HG03045 (cell line): ENCODE results near the gene FAM20C.

Source experiments
- ATAC-seq: cut with Tn5 transposase; IDR thresholded peaks from one replicate; pipeline ENCODE4 v1.9.1; 2021; ENCODE audit warnings: mild to moderate bottlenecking, moderate library complexity; ENCODE audit not compliant: unreplicated experiment

Gene FAM20C

DNA sequence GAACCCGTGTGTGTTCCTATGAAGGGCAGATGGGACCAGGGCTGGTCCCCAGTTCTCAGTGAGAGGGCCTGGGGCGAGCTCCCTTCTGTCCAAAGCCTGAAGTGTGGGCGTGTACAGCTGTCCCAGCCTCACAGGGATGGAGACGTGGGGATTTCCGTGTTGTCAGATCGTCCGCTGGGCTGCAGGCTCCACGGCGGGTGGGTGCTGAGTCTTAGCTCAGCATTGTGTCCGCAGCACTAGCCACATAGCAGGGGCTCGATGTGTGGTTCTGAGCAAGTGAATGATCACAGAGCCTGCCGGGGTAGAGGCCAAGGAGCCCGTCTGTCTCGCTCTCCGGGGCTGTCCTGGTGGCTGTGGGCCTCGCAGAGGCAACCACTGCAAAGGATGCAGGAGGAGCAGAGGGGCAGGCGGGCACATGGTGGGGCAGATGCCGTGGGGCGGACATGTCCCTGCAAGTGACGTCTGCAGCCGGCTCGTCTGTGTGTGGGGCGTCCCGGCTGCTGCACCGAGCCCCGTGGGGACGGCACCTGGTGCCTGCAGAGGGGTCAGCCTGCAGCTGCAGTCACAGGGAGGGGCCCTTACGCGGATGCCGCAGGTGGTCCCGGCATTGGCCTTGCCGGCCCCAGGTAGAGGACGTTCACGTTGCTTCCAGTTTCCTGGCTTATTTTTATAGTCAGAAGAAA, 30.9 kb downstream of the FAM20C start:
- no peak for ATAC-seq

DNA sequence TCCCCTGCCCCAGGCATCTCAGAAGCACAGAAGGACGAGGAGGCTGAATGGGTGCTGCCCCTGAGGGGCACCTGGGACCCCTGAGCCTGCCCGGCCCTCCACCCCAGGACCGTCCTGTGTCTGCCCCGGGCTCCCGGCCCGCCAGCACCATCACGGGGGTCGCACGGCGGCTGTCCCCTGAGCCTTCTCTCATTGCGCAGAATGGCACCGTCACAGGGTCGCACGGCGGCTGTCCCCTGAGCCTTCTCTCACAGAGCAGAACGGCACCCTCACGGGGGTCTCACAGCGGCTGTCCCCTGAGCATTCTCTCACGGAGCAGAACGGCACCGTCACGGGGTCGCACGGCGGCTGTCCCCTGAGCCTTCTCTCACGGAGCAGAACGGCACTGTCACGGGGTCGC, 31.5 kb downstream of the FAM20C start:
- ATAC-seq: no peak

DNA sequence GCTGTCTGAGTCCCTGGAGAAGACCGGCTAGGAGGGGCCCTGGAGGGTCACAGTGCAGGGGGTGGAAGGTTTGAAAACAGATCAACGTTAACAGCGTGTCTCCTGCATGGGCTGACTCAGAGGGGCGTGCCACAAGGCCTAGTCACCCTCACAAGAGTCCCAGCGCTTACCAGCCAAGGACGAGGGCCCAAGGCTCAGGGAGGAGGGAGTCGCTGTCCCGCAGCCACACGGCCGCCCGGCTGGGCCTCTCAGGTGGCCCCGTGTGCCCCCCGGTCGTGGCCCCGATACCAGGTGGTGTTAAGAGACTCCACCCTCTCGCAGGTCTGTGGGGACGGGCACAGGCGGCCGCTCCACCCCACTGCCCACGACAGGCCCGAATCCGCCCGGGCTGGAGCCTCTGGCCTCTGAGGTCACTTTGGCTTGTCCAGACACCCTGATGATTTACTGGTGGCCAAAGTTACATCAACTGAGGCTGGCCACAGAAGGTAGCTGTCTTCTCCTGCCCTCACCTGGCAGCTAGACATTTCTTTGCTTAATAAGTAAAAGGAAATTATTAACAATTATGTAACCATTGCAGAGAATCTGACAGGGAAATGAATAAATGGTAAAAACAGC, 34.0 kb downstream of the FAM20C start:
- ATAC-seq: no peak

DNA sequence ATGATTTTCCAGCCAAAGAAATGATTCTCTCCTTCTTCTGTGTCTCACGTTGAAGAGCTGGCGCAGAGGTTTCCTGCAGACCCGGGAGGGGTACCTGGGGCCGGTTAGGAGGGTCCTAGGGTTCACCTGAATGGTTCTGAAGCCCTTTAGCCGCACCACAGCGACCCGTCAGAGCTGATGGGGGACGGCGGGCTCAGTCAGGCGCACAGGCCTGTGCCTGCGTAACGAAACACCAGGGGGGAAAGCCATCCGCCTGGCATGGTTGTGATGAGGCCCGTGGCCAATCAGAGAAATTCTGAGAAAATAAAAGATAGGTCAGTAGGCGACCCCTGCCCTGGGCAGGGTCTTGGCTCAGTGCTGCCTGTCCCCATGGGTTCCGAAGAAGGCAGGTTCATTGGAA, 35.6 kb downstream of the FAM20C start:
- no peak for ATAC-seq

DNA sequence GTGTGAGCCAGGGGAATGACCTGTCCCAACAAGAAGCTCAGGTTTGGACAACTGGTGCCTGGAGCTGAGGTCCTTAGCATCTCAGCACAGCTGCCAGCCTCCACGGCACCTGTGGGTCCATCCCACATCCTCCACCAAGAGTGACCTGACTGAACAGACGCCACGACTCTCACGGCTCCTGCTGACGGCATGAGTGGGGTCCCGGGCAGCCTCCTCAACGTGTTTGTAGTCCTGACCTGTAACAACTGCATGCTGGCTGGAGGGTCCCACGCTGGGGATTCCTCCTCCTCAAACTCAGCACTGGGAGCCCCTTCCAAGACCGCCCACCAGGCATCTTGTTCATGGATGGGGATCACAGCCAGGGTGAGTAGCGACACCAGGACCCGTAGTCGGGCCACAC, 36.2 kb downstream of the FAM20C start:
- ATAC-seq: no peak

DNA sequence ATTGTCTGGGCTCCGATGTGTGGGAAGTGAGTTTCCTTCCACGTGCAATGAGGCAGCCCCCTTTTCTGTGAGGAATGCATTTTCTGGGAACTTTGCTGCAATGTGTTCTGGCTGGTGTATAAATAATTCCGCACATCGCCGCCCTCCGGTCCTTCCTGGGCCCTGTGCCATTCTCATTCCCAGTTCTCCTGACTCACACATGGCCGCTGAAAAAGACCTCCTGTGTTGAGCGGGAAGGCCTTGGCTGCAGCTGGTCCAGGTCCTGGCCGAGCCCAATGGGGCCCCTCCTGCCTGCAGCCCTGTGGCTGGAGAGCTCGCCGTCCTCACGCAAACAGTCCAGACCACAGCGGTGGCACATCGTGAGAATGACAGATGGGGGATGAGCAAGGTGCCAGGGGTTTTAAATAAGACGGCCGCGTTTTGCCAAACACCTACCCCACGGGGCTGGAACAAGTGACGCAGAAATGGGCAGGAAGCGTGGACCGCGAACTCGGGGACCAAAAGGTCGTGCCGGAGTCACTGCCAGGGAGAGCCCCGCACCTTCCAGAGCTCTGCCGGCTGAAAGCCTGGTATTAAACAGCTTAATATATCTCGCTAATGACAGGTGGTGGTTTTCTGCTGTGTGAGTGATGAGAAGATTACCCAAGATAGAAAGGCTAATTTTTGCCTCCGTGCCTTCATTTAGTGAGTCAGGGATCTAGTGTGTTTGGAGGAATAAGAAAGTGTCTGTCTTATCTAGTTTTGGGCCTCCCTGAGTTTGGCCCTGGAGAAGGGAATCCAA, 37.0 kb downstream of the FAM20C start:
- no peak for ATAC-seq

DNA sequence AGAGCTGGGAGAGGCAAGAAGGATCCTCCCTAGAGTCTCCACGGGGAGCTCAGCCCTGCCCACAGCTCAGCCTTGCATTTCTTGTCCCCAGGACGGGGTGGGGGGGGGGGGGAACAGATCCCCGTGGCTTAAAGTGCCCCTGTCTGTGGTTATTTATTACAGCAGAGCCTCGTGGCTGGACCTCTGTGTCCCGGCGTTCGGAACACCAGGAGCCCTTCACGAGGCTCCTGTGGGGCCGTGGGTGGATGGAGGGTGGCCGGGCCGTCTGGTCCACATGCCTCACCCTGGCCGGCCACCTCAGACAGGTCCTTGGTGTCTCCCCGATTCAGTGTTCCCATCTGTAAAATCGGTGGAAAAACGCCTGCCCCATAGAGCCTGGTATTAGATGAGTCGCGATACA, 37.9 kb downstream of the FAM20C start:
- ATAC-seq: no peak

DNA sequence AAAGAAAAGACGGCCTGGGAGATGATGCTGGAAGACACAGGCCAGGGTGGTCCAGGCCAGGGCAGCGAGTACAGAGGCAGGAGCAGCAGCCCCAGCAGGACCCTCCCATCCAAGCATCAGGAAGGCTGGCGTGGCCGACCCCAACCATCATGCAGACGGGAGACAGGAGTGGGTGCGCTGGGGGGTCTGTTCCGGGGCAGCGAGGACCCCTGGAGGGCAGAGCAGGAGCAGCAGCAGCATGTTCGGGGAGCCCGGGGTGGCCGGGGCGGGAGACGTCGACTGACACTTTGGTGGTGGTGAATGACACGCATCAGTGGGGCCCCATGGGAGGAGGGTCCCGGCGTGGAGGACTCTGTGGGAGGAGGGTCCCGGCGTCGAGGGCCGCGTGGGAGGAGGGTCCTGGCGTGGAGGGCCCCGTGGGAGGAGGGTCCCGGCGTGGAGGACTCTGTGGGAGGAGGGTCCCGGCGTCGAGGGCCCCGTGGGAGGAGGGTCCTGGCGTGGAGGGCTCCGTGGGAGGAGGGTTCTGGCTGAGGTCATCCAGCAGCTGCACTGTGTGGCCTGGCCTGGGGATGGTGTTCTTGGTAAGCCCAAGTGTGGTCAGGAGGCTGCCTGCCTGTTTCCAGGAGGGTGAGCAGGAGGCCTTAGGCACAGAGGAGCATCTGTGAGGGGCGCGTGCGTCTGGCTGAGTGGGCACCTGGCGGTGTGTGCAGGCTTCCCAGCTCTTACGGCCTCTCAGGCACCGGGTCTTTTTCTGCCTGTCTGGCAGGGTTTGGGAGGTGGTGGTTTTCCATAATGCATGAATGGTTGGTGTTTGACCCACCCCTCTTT, 38.9 kb downstream of the FAM20C start:
- no peak for ATAC-seq

DNA sequence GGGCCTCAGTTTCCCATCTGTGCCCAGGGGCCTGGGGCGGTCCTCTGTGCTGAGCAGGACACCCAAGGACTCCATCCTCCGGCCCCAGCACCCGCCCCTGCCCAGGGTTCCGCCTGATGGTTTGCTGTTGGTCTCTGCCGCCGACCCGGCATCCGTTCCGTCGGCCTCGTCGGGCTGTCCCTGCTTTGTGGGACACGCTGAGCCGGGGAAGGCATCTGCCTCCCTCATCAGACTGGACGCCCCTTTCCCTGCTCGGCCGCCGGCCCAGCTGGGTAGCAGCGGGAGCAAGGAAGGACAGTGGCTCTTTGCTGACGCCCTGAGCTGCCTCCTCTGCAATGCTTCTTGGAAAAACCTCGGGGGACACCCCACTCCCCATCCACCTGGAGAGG, 39.5 kb downstream of the FAM20C start:
- ATAC-seq: no peak

DNA sequence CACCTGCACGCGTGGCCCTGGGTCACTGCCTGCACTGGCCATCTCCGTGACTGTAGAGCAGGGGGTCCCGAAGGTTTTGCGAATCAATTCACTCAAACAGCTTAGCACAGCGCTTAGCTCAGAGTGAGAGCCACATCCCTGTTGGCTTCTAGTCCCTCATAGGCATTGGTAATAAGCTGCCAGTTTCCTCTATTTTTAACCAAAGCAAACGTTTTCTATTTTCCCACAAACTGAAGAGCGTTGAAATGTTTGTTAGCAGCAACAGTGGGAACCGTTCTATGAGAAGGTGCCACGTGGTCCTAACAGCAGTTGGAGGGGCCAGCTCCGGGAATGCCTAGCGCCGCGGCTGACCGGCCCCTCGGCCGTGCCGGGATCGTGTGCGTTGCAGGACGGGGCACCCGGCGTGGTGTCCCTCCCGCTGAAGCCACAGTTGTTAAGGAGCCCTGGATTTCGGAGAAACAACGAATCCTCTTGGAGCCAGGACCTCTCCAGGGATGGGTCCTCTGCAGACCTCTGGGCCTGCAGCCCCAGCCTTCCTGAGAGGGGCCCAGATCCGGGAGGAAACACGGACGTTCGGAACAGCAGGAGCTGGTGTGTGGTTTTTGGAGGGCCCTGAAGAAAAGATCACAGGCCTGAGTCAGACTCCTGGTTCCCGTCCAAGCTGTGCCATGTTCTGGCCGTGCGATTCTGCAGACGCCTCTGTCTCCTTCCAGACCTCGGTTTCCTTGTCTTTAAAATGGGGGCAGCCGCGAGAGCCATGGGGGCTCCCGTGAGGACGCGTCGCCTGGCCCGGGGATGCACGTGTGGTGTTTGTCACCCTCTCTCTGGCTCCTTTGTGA, 40.3 kb downstream of the FAM20C start:
- ATAC-seq: no peak

DNA sequence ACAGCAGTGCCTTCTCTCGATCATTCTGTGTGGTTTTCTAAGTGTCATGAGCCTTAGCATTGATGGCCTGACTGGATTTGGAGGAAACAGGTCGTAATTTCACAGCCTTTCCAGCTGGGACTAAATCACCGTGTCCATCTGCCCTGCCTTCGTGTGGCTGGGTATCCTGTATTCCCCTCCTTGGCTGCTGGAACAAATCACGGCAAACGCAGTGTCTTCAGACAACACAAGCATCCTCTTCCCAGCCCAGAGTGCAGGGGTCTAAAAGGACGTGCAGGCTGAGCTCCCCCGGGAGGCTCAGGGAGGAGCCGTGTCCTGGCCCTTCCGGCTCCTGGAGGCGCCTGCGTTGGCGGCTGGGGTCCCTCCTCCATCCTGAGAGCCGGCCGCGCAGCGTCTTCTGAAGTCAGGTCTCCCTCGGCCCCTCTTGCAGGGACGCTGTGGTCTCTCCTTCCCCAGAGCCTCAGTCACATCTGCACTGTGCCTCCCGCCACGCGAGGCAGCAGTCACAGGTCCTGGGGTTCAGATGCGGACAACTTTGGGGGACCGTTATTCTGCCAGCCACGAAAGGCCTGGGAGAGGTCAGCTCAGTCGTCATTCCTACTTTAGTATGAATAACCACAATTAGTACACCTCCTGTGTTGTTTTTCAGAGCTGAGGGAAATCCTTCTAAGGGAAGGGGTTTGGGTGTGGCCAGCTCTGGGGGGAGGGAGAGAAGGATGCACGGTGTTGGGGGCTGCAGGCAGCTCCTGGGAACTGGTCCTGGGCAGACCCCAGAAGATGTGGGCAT, 41.1 kb downstream of the FAM20C start:
- no peak for ATAC-seq

DNA sequence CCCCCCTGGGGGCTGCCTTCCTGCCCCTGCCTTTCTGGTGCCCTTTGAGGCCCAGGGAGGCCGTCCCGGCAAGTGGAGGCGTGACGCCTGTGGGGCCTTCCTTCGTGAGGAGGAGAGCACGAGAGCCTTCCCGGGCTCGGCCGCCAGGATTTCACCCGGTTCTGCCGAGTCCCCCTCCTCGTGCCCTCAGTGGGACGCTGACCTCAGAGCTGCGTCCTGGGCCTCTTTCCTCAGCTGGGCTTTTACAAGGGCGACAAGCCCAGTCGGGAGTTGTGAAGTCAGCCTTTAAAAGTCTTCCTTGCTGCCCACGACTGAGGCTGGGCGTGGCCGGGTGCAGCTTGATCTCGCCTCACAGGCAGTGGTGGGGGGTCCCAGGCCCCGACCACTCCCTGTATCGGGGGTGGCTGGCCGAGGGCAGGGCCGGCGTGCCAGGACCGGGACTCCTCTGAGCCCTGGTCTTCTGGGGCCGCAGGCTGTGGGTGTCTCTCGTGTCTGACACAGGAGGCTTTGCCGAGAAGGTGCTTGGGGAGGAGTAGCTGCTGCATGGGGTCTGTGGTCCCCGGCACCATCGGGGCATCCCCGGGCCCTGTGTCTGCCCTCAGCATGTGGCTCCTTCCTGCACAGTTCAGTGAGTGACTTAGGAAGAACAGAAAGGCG, 41.8 kb downstream of the FAM20C start:
- no peak for ATAC-seq

DNA sequence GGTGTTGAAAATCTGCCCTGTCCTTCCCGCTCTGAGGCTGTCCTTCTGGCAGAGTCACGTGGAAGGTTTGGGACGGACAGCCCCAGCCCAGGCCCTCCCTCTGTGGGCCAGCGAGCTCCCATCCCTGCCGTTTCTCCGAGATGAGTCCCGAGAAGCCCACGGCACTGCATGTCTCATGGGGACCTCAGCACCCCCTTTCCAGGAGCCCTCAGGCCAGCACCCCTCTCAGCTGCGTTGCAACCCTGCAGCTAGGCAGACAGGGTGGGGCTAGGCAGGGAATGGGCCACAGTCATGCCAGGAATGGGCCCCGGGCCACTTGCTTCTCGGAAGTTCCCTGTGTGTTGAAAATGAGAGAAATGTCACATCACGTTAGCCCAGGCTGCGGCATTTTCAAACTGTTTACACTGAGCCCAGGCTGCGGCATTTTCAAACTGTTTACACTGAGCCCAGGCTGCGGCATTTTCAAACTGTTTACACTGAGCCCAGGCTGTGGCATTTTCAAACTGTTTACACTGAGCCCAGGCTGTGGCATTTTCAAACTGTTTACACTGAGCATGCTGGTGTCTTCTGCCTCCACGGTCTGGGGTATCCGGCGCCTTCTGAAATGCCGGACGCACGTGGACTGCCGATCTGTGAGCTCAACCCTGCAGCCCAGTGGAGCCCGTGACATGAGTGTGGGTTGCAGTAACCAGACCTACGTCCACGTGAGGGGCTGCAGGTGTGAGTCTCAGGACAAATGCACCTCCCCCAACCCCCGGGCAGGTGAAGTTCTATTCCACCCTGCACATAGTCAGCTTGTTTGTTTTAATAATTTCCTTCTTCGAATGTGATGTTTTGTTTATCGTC, 42.6 kb downstream of the FAM20C start:
- ATAC-seq: no peak

DNA sequence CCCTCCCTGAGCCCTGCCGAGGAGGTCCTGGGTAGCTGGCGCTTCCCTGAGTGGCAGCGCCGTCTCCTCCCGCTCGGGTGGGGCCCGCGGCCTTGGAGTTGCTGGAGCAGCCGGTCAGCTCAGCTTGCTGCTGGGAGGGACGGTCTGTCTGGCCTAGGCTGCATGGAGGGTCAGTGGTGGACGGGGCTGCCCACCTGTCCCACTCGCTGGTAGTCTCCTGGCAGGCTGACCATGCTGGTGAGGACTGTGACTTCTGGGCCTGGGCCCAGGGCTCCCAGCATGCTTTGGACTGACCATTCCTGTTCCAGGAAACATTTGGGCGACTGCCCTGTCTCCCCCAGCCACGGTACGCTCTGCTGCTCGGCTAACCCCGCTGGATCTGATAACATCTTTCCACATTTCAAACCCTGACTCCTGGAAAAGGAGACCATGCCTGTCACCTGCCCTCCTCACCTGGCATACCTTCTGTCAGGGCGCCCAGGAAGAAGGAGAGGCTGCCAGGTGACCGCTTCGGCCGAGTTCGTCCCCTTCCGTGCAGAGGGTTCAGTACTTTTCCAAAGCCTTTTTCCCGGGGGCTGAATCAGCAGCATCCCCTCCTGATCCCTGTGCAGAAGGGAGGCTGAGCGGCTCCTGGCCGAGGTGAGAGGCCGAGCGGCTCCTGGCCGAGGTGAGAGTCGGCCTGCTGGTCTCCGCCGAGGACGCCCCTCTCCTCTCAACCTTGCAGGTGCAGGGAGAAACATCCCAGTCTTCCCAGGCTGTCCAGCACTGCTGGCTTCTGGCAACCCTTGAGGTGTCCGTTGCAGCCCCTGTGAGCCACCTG, 43.4 kb downstream of the FAM20C start:
- no peak for ATAC-seq

DNA sequence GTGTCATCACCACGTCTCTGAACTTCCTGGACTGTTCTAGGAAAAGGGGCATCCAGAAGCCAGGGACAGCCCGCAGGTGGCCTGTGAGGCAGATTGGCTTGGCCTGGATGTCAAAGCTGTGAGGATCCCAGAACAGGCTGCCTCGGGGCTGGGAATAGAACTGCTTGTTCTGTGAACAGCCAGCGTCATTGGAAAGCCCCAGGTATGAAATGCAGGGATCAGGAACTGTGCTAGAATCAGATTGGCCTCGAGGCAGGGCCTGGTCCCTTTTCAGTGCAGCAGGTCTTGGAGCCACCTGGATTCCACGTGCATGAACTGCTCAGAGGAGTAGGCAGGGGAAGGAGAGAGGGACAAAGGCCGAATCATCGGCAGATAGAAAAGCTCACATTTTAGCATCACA, 44.6 kb downstream of the FAM20C start:
- no peak for ATAC-seq

DNA sequence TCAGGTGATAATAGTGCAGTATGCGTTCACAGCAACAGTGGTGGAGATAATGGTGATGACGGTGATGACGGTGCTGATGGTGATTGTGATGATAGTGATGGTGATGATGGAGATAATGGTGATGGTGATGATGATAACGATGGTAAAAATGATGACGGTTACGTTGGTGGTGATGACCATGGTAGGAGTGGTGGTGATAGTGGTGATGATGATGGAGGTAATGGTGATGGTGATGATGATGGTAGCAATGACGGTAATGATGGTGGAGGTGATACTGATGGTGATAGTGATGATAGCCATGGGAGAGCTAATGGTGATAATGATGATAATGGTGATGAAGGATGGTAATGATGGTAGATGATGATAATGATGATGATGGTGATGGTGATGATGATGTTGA, 45.0 kb downstream of the FAM20C start:
- no peak for ATAC-seq

DNA sequence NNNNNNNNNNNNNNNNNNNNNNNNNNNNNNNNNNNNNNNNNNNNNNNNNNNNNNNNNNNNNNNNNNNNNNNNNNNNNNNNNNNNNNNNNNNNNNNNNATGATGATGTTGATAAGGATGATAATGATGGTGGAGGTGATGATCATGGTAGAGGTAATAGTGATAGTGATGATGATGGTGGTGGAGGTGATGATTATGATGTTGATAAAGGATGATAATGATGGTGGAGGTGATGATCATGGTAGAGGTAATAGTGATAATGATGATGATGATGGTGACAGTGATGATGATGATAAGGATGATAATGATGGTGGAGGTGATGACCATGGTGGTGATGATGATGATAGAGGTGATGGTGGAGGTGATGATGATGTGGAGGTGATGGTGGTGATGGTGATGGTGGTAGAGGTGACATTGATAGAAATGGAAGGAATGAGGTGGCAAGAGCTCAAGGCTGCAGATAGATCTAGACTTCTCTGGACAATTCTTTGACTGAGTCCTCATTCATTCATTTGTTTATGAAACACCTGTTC, 47.8 kb downstream of the FAM20C start:
- ATAC-seq: no peak
